Karpas-422 (cell line): ENCODE measurements around the gene GOPC. TPM values are rescaled to one million over a fixed set of nuclear protein-coding genes. Genes with fewer than 3 reads are reported as not detected.

ENCODE experiments used
- DNase-seq: peaks from one replicate; pipeline ENCODE4 v3.0.0-alpha.2; 2015
- H2AFZ ChIP-seq: fragments of 200-600 bp; sonication (generic); 2 replicates; pipeline ENCODE4 v1.6.1; 2014; ENCODE audit warnings: antibody characterized with exemption, low read length, mixed read lengths
- H3K27ac ChIP-seq: fragments of 200-600 bp; sonication (generic); 2 replicates; pipeline ENCODE4 v1.5.1; 2014; ENCODE audit warnings: mild to moderate bottlenecking, low read length, moderate library complexity
- H3K27me3 ChIP-seq: fragments of 200-600 bp; sonication (generic); 2 replicates; pipeline ENCODE4 v1.6.1; 2014; ENCODE audit warnings: low read length, mixed read lengths
- H3K36me3 ChIP-seq: fragments of 200-600 bp; sonication (generic); 2 replicates; pipeline ENCODE4 v1.6.1; 2014; ENCODE audit warnings: low read length, mixed read lengths; ENCODE audit not compliant: insufficient read depth
- H3K4me1 ChIP-seq: fragments of 200-600 bp; sonication (generic); 2 replicates; pipeline ENCODE4 v1.6.1; 2014; ENCODE audit warnings: mild to moderate bottlenecking, low read length, mixed read lengths
- H3K4me2 ChIP-seq: fragments of 200-600 bp; sonication (generic); 2 replicates; pipeline ENCODE4 v1.6.1; 2014; ENCODE audit warnings: low read length, low read depth, mild to moderate bottlenecking; ENCODE audit not compliant: poor library complexity, severe bottlenecking
- H3K4me3 ChIP-seq: fragments of 200-600 bp; sonication (generic); 2 replicates; pipeline ENCODE4 v1.5.1; 2014; ENCODE audit warnings: mild to moderate bottlenecking, antibody characterized with exemption, low read length, mixed read lengths
- H3K79me2 ChIP-seq: fragments of 200-600 bp; sonication (generic); 2 replicates; pipeline ENCODE4 v1.6.1; 2014; ENCODE audit warnings: mild to moderate bottlenecking, low read length, mixed read lengths
- H3K9ac ChIP-seq: fragments of 200-600 bp; sonication (generic); 2 replicates; pipeline ENCODE4 v1.6.0; 2014; ENCODE audit warnings: low read length
- H3K9me2 ChIP-seq: fragments of 200-600 bp; sonication (generic), shearing (Covaris generic); replicated peaks from 2 replicates; pipeline ENCODE4 v1.6.0; 2014; ENCODE audit warnings: mild to moderate bottlenecking, low read length, moderate library complexity; ENCODE audit not compliant: insufficient read depth
- H3K9me3 ChIP-seq: fragments of 300-700, 200-600 bp; sonication (generic); 2 replicates; pipeline ENCODE4 v1.6.1; 2014; ENCODE audit warnings: low read length, mixed read lengths
- H4K20me1 ChIP-seq: fragments of 200-600 bp; sonication (generic); 2 replicates; pipeline ENCODE4 v1.6.1; 2014; ENCODE audit warnings: mild to moderate bottlenecking, antibody characterized with exemption, low read length, low read depth; ENCODE audit not compliant: insufficient read depth
- total RNA-seq: library from RNA; depleted of rRNA; stranded (reverse); fragments of >200 nt; shearing (Covaris generic); gene quantifications from 2 replicates; pipeline ENCODE4 v1.2.3, GENCODE V29; 2014; ENCODE audit warnings: low replicate concordance

GOPC gene
- total RNA-seq, 1 experiment from 2014 or later = 36.4 TPM

- H2AFZ ChIP-seq = no peak overlapping the region
- H3K9ac ChIP-seq = no peak overlapping the region
- H3K4me2 ChIP-seq = no peak overlapping the region
- H4K20me1 ChIP-seq = 0 out of 2 replicates have a peak, but pooled peaks cover 6% of the 10 kb centered on the region
- H3K9me2 ChIP-seq = no peaks in the 10 kb centered on the region
- no peak overlapping the region for H3K4me3 ChIP-seq
- no peaks in the 10 kb centered on the region for H3K27me3 ChIP-seq
- H3K27ac ChIP-seq = no peak overlapping the region
- H3K9me3 ChIP-seq = no peaks in the 10 kb centered on the region
- H3K79me2 ChIP-seq = peaks cover 95% of the 10 kb centered on the region
- no peak for DNase-seq
- H3K36me3 ChIP-seq = peaks cover 29% of the 10 kb centered on the region
- H3K4me1 ChIP-seq = no peaks in the 10 kb centered on the region
These were observed 11.9 kb downstream of the GOPC start for GRCh38 chr6:117590447-117590846.

DNA sequence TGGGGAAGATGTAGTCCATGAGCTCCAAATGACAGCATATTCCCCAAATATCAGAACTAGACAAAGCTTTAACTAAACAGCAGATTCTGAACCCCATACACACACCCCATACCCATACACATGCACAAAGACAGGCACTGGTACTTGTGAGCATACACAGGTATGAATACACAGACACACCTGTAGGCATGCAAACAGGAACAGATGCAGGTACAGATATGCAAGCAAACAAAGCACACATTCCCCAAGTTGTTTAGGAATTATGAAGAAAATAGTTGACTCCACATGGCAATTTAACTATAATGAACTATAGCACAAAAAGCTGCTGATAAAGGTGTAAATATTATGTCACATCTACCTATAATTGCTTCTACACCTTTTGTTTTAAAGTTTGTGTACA lies 16.7 kb downstream of the GOPC start:
- no peak overlapping the region for H3K9ac ChIP-seq
- H3K27ac ChIP-seq = no peak overlapping the region
- DNase-seq = no peak
- H3K9me3 ChIP-seq = no peaks in the 10 kb centered on the region
- H2AFZ ChIP-seq = no peak overlapping the region
- H4K20me1 ChIP-seq = 0 out of 2 replicates have a peak, but pooled peaks cover 3% of the 10 kb centered on the region
- no peaks in the 10 kb centered on the region for H3K4me1 ChIP-seq
- no peak overlapping the region for H3K4me3 ChIP-seq
- no peaks in the 10 kb centered on the region for H3K9me2 ChIP-seq
- peaks cover 43% of the 10 kb centered on the region for H3K36me3 ChIP-seq
- H3K79me2 ChIP-seq = peaks cover 95% of the 10 kb centered on the region
- H3K4me2 ChIP-seq = no peak overlapping the region
- H3K27me3 ChIP-seq = no peaks in the 10 kb centered on the region

DNA sequence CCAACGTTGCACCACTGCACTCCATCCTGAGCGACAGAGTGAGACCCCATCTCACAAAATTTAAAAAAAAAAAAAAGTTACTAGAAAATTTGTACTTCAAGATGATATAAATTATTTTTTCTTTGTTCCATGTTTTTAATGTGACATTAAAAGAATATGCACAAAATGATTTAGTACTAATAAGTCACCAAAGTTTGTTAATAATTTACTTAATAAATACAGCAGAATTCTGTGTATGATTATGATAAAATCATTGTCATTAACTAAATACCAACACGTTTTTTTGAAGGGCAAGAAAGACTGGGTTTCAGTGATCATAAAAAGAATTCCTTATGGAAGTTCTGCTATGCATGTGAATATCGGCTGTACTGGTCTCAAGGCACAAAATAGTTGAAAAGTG lies 28.1 kb downstream of the GOPC start:
- no peak overlapping the region for H2AFZ ChIP-seq
- no peak overlapping the region for H3K9ac ChIP-seq
- H3K4me2 ChIP-seq = no peak overlapping the region
- no peaks in the 10 kb centered on the region for H3K4me1 ChIP-seq
- H3K27me3 ChIP-seq = no peaks in the 10 kb centered on the region
- no peak overlapping the region for H3K27ac ChIP-seq
- H4K20me1 ChIP-seq = no peaks in the 10 kb centered on the region
- no peaks in the 10 kb centered on the region for H3K9me2 ChIP-seq
- DNase-seq = no peak
- H3K9me3 ChIP-seq = no peaks in the 10 kb centered on the region
- peaks cover 64% of the 10 kb centered on the region for H3K79me2 ChIP-seq
- H3K36me3 ChIP-seq = peaks cover 59% of the 10 kb centered on the region
- H3K4me3 ChIP-seq = no peak overlapping the region

DNA sequence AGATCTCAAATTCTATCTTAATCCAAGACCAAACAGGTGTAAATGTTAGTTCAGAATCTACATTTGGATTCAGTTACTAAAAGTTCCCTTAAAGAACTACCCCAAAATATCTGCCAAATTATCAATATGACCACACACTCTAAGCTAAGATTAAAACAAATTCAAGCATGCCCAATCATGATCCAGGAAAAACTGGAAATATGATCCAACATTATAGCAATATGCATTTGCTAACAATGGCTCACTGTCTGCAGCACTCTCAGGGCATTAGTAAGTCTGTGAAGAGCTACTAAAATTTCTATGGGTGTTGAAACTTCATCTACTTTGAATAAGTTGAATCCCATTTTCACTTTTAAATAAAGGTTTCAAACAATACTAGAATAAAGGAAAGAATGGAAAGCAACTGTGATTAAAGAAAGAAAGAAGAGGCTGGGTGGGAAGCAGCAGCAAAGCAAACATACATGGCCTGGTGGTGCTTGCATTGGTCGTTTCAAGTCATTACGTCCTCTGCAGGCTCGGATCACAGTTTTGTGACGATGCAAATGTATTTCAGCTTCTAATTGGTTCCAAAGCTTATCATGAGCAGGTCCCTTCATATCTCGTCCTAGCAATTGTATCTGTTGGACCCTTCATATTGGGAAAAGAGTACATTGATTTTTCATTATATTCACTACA lies 29.2 kb downstream of the GOPC start:
- no peak overlapping the region for H3K4me3 ChIP-seq
- no peaks in the 10 kb centered on the region for H3K27me3 ChIP-seq
- H3K27ac ChIP-seq = no peak overlapping the region
- H3K36me3 ChIP-seq = peaks cover 61% of the 10 kb centered on the region; the same call in 1 of the 2 replicates
- H3K4me1 ChIP-seq = no peaks in the 10 kb centered on the region
- no peak overlapping the region for H2AFZ ChIP-seq
- no peak overlapping the region for H3K9ac ChIP-seq
- H3K4me2 ChIP-seq = no peak overlapping the region
- H4K20me1 ChIP-seq = no peaks in the 10 kb centered on the region
- no peak for DNase-seq
- peaks cover 56% of the 10 kb centered on the region for H3K79me2 ChIP-seq
- no peaks in the 10 kb centered on the region for H3K9me3 ChIP-seq
- no peaks in the 10 kb centered on the region for H3K9me2 ChIP-seq

DNA sequence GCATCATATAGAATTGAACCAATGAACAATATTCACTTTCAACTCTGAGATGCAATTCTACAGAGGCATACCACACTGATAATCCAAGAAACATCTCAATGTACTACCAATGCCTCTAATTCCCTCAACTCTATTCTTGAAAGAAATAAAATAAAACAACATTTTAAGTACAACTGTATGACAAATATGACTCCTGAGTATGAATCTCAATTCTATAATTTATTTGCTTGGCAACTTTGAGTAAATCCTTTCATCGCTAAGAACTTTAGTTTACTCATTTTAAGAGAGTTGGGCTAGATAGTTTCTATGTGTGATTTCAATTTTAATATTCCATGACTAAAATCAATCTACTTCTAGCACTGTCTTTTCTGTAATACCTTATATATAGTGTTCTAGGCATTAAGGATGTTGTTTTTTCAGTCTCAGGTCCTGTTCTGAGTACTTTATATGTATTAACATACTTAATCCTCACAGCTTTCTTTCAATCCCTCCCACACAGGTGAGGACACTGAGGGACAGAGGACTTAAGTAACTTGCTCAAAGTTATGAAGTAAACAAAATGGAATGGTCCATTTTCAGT lies 33.4 kb downstream of the GOPC start:
- H2AFZ ChIP-seq = no peak overlapping the region
- H3K4me3 ChIP-seq = no peak overlapping the region
- H3K79me2 ChIP-seq = peaks cover 35% of the 10 kb centered on the region
- no peaks in the 10 kb centered on the region for H3K9me2 ChIP-seq
- no peak for DNase-seq
- H4K20me1 ChIP-seq = no peaks in the 10 kb centered on the region
- no peaks in the 10 kb centered on the region for H3K9me3 ChIP-seq
- H3K4me1 ChIP-seq = peaks cover 3% of the 10 kb centered on the region; the same call in 1 of the 2 replicates
- peaks cover 69% of the 10 kb centered on the region for H3K36me3 ChIP-seq
- no peak overlapping the region for H3K9ac ChIP-seq
- H3K27ac ChIP-seq = no peak overlapping the region
- no peaks in the 10 kb centered on the region for H3K27me3 ChIP-seq
- H3K4me2 ChIP-seq = no peak overlapping the region

- no peaks in the 10 kb centered on the region for H3K27me3 ChIP-seq
- H3K9ac ChIP-seq = no peak overlapping the region
- H3K79me2 ChIP-seq = peaks cover 31% of the 10 kb centered on the region
- no peak for DNase-seq
- no peak overlapping the region for H2AFZ ChIP-seq
- H3K4me3 ChIP-seq = no peak overlapping the region
- H3K9me2 ChIP-seq = no peaks in the 10 kb centered on the region
- peaks cover 66% of the 10 kb centered on the region for H3K36me3 ChIP-seq
- H3K9me3 ChIP-seq = no peaks in the 10 kb centered on the region
- no peak overlapping the region for H3K27ac ChIP-seq
- H3K4me2 ChIP-seq = no peak overlapping the region
- H4K20me1 ChIP-seq = no peaks in the 10 kb centered on the region
- H3K4me1 ChIP-seq = peaks cover 3% of the 10 kb centered on the region; the same call in 1 of the 2 replicates
These were observed 34.1 kb downstream of the GOPC start for GRCh38 chr6:117568247-117568646.

GRCh38 chr6:117564681-117565080 lies 37.6 kb downstream of the GOPC start:
- Histone ChIP-seq H3K27me3 (no peaks in the 10 kb centered on the region), H3K79me2 (peaks cover 10% of the 10 kb centered on the region), H3K9ac (no peak overlapping the region), H3K9me3 (no peaks in the 10 kb centered on the region), H3K27ac (no peak overlapping the region), H4K20me1 (no peaks in the 10 kb centered on the region), H3K4me1 (peaks cover 3% of the 10 kb centered on the region; the same call in 1 of the 2 replicates), H3K36me3 (peaks cover 52% of the 10 kb centered on the region), H3K9me2 (no peaks in the 10 kb centered on the region), H3K4me2 (no peak overlapping the region), H2AFZ (no peak overlapping the region), H3K4me3 (no peak overlapping the region)
- DNase-seq = no peak

GRCh38 chr6:117561128-117561527 lies 41.2 kb downstream of the GOPC start:
- Histone ChIP-seq H3K9ac (no peak overlapping the region), H3K9me3 (no peaks in the 10 kb centered on the region), H3K4me2 (no peak overlapping the region), H3K79me2 (peaks cover 10% of the 10 kb centered on the region), H4K20me1 (no peaks in the 10 kb centered on the region), H2AFZ (no peak overlapping the region), H3K4me3 (no peak overlapping the region), H3K27ac (no peak overlapping the region), H3K9me2 (no peaks in the 10 kb centered on the region), H3K27me3 (no peaks in the 10 kb centered on the region), H3K36me3 (peaks cover 26% of the 10 kb centered on the region), H3K4me1 (peaks cover 7% of the 10 kb centered on the region; the same call in 1 of the 2 replicates)
- no peak for DNase-seq
